Skin of body (tissue), 2 donors: Measurements from ENCODE around the gene LINS1. TPM values are rescaled to one million over a fixed set of nuclear protein-coding genes. Genes with fewer than 3 reads are reported as not detected.

Experiments used
- small RNA-seq: library from RNA; depleted of rRNA; stranded (forward); fragments of <200 nt; gene quantifications from one replicate; pipeline ENCODE3, GENCODE V24; 2014; ENCODE audit warnings: low replicate concordance
- total RNA-seq: library from RNA; depleted of rRNA; stranded (reverse); fragments of >200 nt; gene quantifications from one replicate; pipeline ENCODE4 v1.2.3, GENCODE V29; 2014

The LINS1 gene
- total RNA-seq, 1 donor from 2014 or later = 19.6 TPM

Small RNA genes lying within 50 kb of the gene (small RNA-seq; reads per million reads assigned to genes)
- gene RF00019 (not detected), gene RNU6-181P (not detected), gene RNU6-322P (not detected)

Other genes starting within 250 kb of the LINS1 start
- gene CERS3, start 73.2 kb downstream of the LINS1 start, total RNA-seq = 25.6 TPM
- gene ASB7, start 405 bp upstream of the LINS1 start, total RNA-seq = 10.2 TPM